ENCODE results near the gene PIGB. TPM values are rescaled to one million over a fixed set of nuclear protein-coding genes. Genes with fewer than 3 reads are reported as not detected.

Gene PIGB
- total and polyA plus RNA-seq, 2 donors (not counting 1 experiment from before 2014, with no cell fraction given): 18.8 to 27.4 TPM

GRCh38 chr15:55288006-55288717, 30.9 kb upstream of the PIGB start:
- TF ChIP-seq CTCF (conservative IDR thresholded peaks at IDR 0.05 in 1 of 2, IDR thresholded peaks at IDR 0.05 in 1 of 2; ENCODE audit: low read depth in 1 of 2, low read length in 2 of 2): no peak
- no peak for TF ChIP-seq EZH2 (IDR thresholded peaks at IDR 0.05; ENCODE audit: low read length, missing control alignments)
- no peak overlapping the region for H3K27ac ChIP-seq (ENCODE audit: insufficient read depth, low read length)
- no peaks in the 10 kb centered on the region for H3K9me3 ChIP-seq (ENCODE audit: control insufficient read depth, insufficient read depth, low read depth, low read length)
- peaks cover 2% of the 10 kb centered on the region for H3K4me1 ChIP-seq (ENCODE audit: control insufficient read depth, extremely low read depth, insufficient read depth, low read length)
- H3K9ac ChIP-seq (ENCODE audit: insufficient read depth, low read length): no peak overlapping the region
- H3K36me3 ChIP-seq (ENCODE audit: control insufficient read depth, insufficient read depth, low read length): no peaks in the 10 kb centered on the region
- peak overlapping the region; percentile 46 for H3K4me2 ChIP-seq (ENCODE audit: extremely low read depth, insufficient read depth, low read length)
- H4K20me1 ChIP-seq (ENCODE audit: control insufficient read depth, extremely low read depth, insufficient read depth, low read length): no peaks in the 10 kb centered on the region
- H3K79me2 ChIP-seq (ENCODE audit: control insufficient read depth, insufficient read depth, low read length): peaks cover 8% of the 10 kb centered on the region
- no peaks in the 10 kb centered on the region for H3K27me3 ChIP-seq (ENCODE audit: control insufficient read depth, insufficient read depth, low read length)
- H3K4me3 ChIP-seq (replicated peaks in 1 of 4; ENCODE audit: control extremely low read depth in 1 of 4, insufficient read depth in 1 of 4, low read depth in 3 of 4, low read length in 4 of 4): peak overlapping the region in 3 of 4 experiments; percentile 80 to 93 (median 84)
- H2AFZ ChIP-seq (ENCODE audit: low read length): no peak overlapping the region
- DNase-seq (ENCODE audit: low read depth in 2 of 2): no peak

GRCh38 chr15:55289011-55289745, 29.8 kb upstream of the PIGB start:
- Histone ChIP-seq H4K20me1 (ENCODE audit: control insufficient read depth, extremely low read depth, insufficient read depth, low read length) (no peaks in the 10 kb centered on the region), H3K79me2 (ENCODE audit: control insufficient read depth, insufficient read depth, low read length) (peaks cover 4% of the 10 kb centered on the region), H3K27ac (ENCODE audit: insufficient read depth, low read length) (peak overlapping the region; percentile 96), H3K4me1 (ENCODE audit: control insufficient read depth, extremely low read depth, insufficient read depth, low read length) (peaks cover 2% of the 10 kb centered on the region), H3K36me3 (ENCODE audit: control insufficient read depth, insufficient read depth, low read length) (no peaks in the 10 kb centered on the region), H2AFZ (ENCODE audit: low read length) (peak overlapping the region; percentile 83), H3K4me3 (replicated peaks in 1 of 4; ENCODE audit: control extremely low read depth in 1 of 4, insufficient read depth in 1 of 4, low read depth in 3 of 4, low read length in 4 of 4) (peak overlapping the region; percentile 80 to 93 (median 87)), H3K27me3 (ENCODE audit: control insufficient read depth, insufficient read depth, low read length) (no peaks in the 10 kb centered on the region), H3K4me2 (ENCODE audit: extremely low read depth, insufficient read depth, low read length) (peak overlapping the region; percentile 46), H3K9me3 (ENCODE audit: control insufficient read depth, insufficient read depth, low read depth, low read length) (no peaks in the 10 kb centered on the region), H3K9ac (ENCODE audit: insufficient read depth, low read length) (peak overlapping the region; percentile 95)
- TF ChIP-seq CTCF (conservative IDR thresholded peaks at IDR 0.05 in 1 of 2, IDR thresholded peaks at IDR 0.05 in 1 of 2; ENCODE audit: low read depth in 1 of 2, low read length in 2 of 2): no peak
- no peak for TF ChIP-seq EZH2 (IDR thresholded peaks at IDR 0.05; ENCODE audit: low read length, missing control alignments)
- peak in 1 of 2 donors; percentile 65 for DNase-seq (ENCODE audit: low read depth in 2 of 2)

- Histone ChIP-seq H3K4me1 (ENCODE audit: control insufficient read depth, extremely low read depth, insufficient read depth, low read length) (peaks cover 2% of the 10 kb centered on the region), H4K20me1 (ENCODE audit: control insufficient read depth, extremely low read depth, insufficient read depth, low read length) (no peaks in the 10 kb centered on the region), H3K4me2 (ENCODE audit: extremely low read depth, insufficient read depth, low read length) (peak within 1 kb of the TSS; percentile 46), H2AFZ (ENCODE audit: low read length) (peak within 1 kb of the TSS; percentile 83), H3K36me3 (ENCODE audit: control insufficient read depth, insufficient read depth, low read length) (no peaks in the 10 kb centered on the region), H3K4me3 (replicated peaks in 1 of 4; ENCODE audit: control extremely low read depth in 1 of 4, insufficient read depth in 1 of 4, low read depth in 3 of 4, low read length in 4 of 4) (peak within 1 kb of the TSS; percentile 80 to 93 (median 87)), H3K27me3 (ENCODE audit: control insufficient read depth, insufficient read depth, low read length) (no peaks in the 10 kb centered on the region), H3K9ac (ENCODE audit: insufficient read depth, low read length) (peak within 1 kb of the TSS; percentile 95), H3K79me2 (ENCODE audit: control insufficient read depth, insufficient read depth, low read length) (peaks cover 4% of the 10 kb centered on the region), H3K9me3 (ENCODE audit: control insufficient read depth, insufficient read depth, low read depth, low read length) (no peaks in the 10 kb centered on the region), H3K27ac (ENCODE audit: insufficient read depth, low read length) (peak within 1 kb of the TSS; percentile 96)
- TF ChIP-seq EZH2 (IDR thresholded peaks at IDR 0.05; ENCODE audit: low read length, missing control alignments): no peak
- no peak for TF ChIP-seq CTCF (conservative IDR thresholded peaks at IDR 0.05 in 1 of 2, IDR thresholded peaks at IDR 0.05 in 1 of 2; ENCODE audit: low read depth in 1 of 2, low read length in 2 of 2)
- peak; percentile 72 to 76 for DNase-seq (ENCODE audit: low read depth in 2 of 2)
Measured at GRCh38 chr15:55289746-55290527, 29.1 kb upstream of the PIGB start, which contains the start of gene RAB27A. Gene RAB27A, minus strand, starts transcription at chr15:55289813. Its CDS starts 54,879 bp downstream, at chr15:55234934.

Measured in fibroblast of lung (primary cell).